A549 (cell line): ENCODE data around the gene SLC2A5. TPM values are rescaled to one million over a fixed set of nuclear protein-coding genes. Genes with fewer than 3 reads are reported as not detected.
"Not testable (repeated sequence)": the region's sequence is repeated elsewhere in the genome, so short reads cannot be mapped to it uniquely, and the experiment has no call there.

Source experiments
- ATAC-seq, 2 experiments: fragments of 200-7000 bp in 1 of 2; fragments of >200 bp in 1 of 2; cut with Nextera tagmentation in 1 of 2; cut with Tn5 transposase in 1 of 2; 3 replicates each; pipeline versions ENCODE4 v1.8.0 to v1.9.1; 2018 to 2020; ENCODE audit warnings: mild to moderate bottlenecking in 1 of 2, moderate library complexity in 1 of 2
- CTCF ChIA-PET: fragments of 300-600 bp; sonication (Branson Sonifier 250); formaldehyde crosslinking; extraction: SDS; loops from one replicate; lab custom pipeline; 2021; ENCODE audit warnings: antibody characterized with exemption, inconsistent platforms; lab: Yijun Ruan, JAX
- POLR2A ChIA-PET: fragments of 350-600 bp; formaldehyde crosslinking; extraction: SDS; loops from one replicate; lab custom pipeline; 2021; ENCODE audit warnings: antibody characterized with exemption, inconsistent platforms; lab: Yijun Ruan, JAX
- DNase-seq, 2 experiments: peaks; one replicate each; pipeline versions ENCODE4 v3.0.0 to v3.0.0-alpha.2; 2011 to 2016; ENCODE audit warnings: low read depth in 1 of 2, low spot score in 1 of 2
- FAIRE-seq: peaks from 2 replicates; lab custom pipeline; 2011; peaks lifted over from hg19 to GRCh38; lab: Jason Lieb, UNC
- H3K27ac ChIP-seq, 2 experiments: fragments of >200 bp; sonication (Bioruptor Twin); formaldehyde crosslinking; 3 replicates each; pipeline ENCODE4 v1.5.1; 2016 to 2017
- H3K4me1 ChIP-seq: fragments of >200 bp; sonication (Bioruptor Twin); formaldehyde crosslinking; 3 replicates; pipeline ENCODE4 v1.6.1; 2016
- H3K4me2 ChIP-seq: fragments of >200 bp; sonication (Bioruptor Twin); formaldehyde crosslinking; 3 replicates; pipeline ENCODE4 v1.6.1; 2016
- H3K4me3 ChIP-seq: fragments of >200 bp; sonication (Bioruptor Twin); formaldehyde crosslinking; 3 replicates; pipeline ENCODE4 v1.5.1; 2016
- H3K9me3 ChIP-seq: fragments of >200 bp; sonication (Bioruptor Twin); formaldehyde crosslinking; 3 replicates; pipeline ENCODE4 v1.6.1; 2016
- ESRRA ChIP-seq: fragments of 150-350 bp; IDR thresholded peaks from 2 replicates; pipeline ENCODE4 v1.6.1; 2014; ENCODE audit warnings: mild to moderate bottlenecking, low read length, borderline replicate concordance
- FOSL2 ChIP-seq, 2 experiments: fragments of 450-650 bp in 1 of 2; fragments of >200 bp in 1 of 2; sonication (Bioruptor Twin) in 1 of 2; formaldehyde crosslinking; IDR thresholded peaks; 2 replicates each; pipeline versions ENCODE4 v1.5.0 to v1.6.1; 2016 to 2020; ENCODE audit warnings: mild to moderate bottlenecking in 1 of 2, moderate library complexity in 1 of 2
- GATA3 ChIP-seq: IDR thresholded peaks from 2 replicates; pipeline ENCODE4 v1.6.1; 2012; ENCODE audit warnings: borderline replicate concordance
- MAZ ChIP-seq: fragments of 150-350 bp; IDR thresholded peaks from 2 replicates; pipeline ENCODE4 v1.6.1; 2014; ENCODE audit warnings: antibody characterized with exemption, low read depth, low read length, borderline replicate concordance
- PHF8 ChIP-seq: fragments of 200-600 bp; sonication (generic); IDR thresholded peaks from 2 replicates; pipeline ENCODE4 v1.6.1; 2016; ENCODE audit warnings: low read depth, mild to moderate bottlenecking, antibody characterized with exemption, moderate library complexity, borderline replicate concordance
- RAD21 ChIP-seq, 2 experiments: fragments of >200 bp in 1 of 2; sonication (Bioruptor Twin) in 1 of 2; formaldehyde crosslinking in 1 of 2; IDR thresholded peaks in 1 of 2; conservative IDR thresholded peaks in 1 of 2; 2 replicates in 1 of 2; 3 replicates in 1 of 2; pipeline ENCODE4 v1.6.1; 2012 to 2018; ENCODE audit warnings: inconsistent platforms in 1 of 2
- RFX5 ChIP-seq: fragments of 450-650 bp; IDR thresholded peaks from 2 replicates; pipeline ENCODE4 v1.7.1; 2014; ENCODE audit warnings: antibody characterized with exemption, mild to moderate bottlenecking, moderate library complexity
- SMC3 ChIP-seq: fragments of >200 bp; sonication (Bioruptor Twin); formaldehyde crosslinking; IDR thresholded peaks from 3 replicates; pipeline ENCODE4 v1.6.1; 2018; ENCODE audit warnings: inconsistent platforms
- WGBS: methylation state at CpG from one replicate; pipeline ENCODE4 v1.1.6; 2017; ENCODE audit errors: missing lambda C conversion rate; 5-methylcytosine and 5-hydroxymethylcytosine counted together
- polyA plus RNA-seq, 4 experiments: library from polyadenylated mRNA; depleted of rRNA in 3 of 4; stranded (reverse); fragments of >200 nt; fragmentation: RNase III in 1 of 4; extraction: RNeasy Plus Mini Kit Qiagen cat#74134 plus additional on column Dnase treatment in 1 of 4; gene quantifications; 2 replicates in 3 of 4; 3 replicates in 1 of 4; pipeline ENCODE4 v1.2.3, GENCODE V29; 2011 to 2017
- TF ChIP-seq, protein P1 (sequence below): fragments of >200 bp; sonication (Bioruptor Twin); formaldehyde crosslinking; IDR thresholded peaks from 2 replicates; pipeline ENCODE4 v1.6.1; 2016
- TF ChIP-seq, protein P2 (sequence below): fragments of >200 bp; sonication (Bioruptor Twin); formaldehyde crosslinking; IDR thresholded peaks from 3 replicates; pipeline ENCODE4 v1.5.1; 2016
- TF ChIP-seq, protein P3 (sequence below): fragments of 250-450 bp; sonication (Bioruptor Pico); IDR thresholded peaks from 2 replicates; pipeline ENCODE4 v1.5.0; 2021; ENCODE audit warnings: mild to moderate bottlenecking, moderate library complexity, borderline replicate concordance
- TF ChIP-seq, protein P4 (sequence below): fragments of 150-350 bp; IDR thresholded peaks from 2 replicates; pipeline ENCODE4 v1.6.1; 2014; ENCODE audit warnings: low read depth, mild to moderate bottlenecking, low read length
- TF ChIP-seq, protein P5 (sequence below): fragments of 450-650 bp; IDR thresholded peaks from 2 replicates; pipeline ENCODE4 v1.6.1; 2014; ENCODE audit warnings: antibody characterized with exemption

SLC2A5 gene
- polyA plus RNA-seq, 2 of the 4 experiments (the other 2 are of a cell fraction), result 0.12 to 0.19 TPM

DNA sequence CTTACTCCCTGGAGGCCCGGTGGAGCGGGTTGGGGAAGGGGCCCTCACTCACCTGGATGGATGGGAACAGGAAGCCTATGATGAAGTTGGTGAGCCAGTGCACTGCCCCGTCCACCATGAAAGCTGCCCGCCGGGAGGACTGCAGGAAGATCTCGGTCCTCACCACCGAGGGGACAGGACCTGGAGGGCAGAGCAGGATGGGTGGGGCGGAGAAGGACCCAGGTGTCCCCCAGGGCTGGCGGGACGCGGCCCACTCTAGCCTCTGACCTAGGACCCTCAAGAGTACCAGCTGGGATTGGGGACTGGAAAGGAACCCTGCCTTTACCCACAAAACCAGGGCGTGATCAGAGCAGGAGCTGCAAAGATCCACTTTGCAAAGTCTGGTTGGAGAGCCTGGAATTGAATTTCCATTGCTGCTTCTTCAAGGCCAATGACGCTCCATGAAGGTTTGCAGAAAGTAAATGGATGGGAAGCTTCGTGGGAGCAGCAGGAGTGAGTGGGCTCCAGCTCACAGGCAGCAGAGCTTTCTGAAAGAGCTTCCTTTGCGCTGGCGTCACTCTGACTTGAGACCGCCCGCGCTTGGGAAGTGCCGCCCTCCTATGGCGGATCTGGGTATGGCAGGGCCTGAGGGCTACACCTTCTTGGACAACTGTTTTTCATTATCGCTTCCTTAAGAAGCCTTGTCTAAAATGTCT, 64.6 kb downstream of the SLC2A5 start:
- 40% methylated on average over 20 of the region's 22 CpGs for WGBS
- CTCF ChIA-PET, result interaction anchor here (0.6 to 4.9 kb wide), 59 partner anchors 8 to 1193 kb away, joined by 3 to 71 read pairs (median 4); partner anchors contain the start of gene SLC2A7
- ATAC-seq, result peak; percentile 93 to 95

DNA sequence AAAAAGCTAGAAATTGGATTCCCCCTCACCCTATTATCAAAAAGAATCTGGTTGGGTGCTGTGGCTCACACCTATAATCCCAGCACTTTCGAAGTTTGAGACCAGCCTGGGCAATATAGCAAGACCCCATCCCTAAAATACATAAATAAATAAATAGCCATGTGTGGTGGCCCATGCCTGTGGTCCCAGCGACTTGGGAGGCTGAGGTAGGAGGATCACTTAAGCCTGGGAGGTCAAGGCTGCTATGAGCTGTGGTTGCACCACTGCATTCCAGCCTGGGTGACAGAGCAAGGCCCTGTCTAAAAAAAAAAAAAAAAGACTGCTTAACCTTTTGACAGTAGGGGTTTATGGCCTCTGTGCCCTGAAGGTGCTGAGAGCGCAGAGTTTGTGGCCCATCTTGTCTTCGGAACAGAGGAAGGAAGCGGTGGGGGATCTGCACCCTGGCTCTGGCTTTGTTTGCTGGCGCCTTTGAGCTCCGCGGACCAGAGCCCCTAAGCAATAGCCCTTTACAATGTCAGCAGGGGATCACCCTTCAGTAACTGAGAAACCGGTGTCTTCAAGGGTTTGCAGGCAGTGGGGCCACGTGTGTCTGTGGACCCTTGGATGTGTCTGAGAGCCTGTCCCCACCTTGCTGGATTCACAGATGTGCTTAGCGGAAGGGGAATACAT, 65.3 kb downstream of the SLC2A5 start:
- Histone ChIP-seq H3K4me3 (no peak overlapping the region), H3K27ac (no peak overlapping the region; a peak in 3 of 6 replicates), H3K4me1 (peaks cover 15% of the 10 kb centered on the region), H3K4me2 (no peak overlapping the region), H3K9me3 (no peaks in the 10 kb centered on the region)
- TF ChIP-seq RFX5 (no peak), GATA3 (no peak), FOSL2 (IDR thresholded peaks at IDR 0.05) (no peak), FOSL2 (CRISPR knock-in tag; IDR thresholded peaks at IDR 0.05) (no peak), PHF8 (no peak)
- TF ChIP-seq, protein P1, sequence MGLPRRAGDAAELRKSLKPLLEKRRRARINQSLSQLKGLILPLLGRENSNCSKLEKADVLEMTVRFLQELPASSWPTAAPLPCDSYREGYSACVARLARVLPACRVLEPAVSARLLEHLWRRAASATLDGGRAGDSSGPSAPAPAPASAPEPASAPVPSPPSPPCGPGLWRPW, result no peak
- ChIA-PET CTCF (interaction anchor here (0.6 to 4.9 kb wide), 29 partner anchors 10 to 204 kb away, joined by 3 to 71 read pairs (median 8); no protein-coding TSS in a partner anchor), POLR2A (interaction anchor here (0.6 kb wide), 1 partner anchor 138 kb away, joined by 3 read pairs; no protein-coding TSS in a partner anchor)
- WGBS, result 83% methylated on average over 8 of the region's 11 CpGs
- DNase-seq, result no peak
- FAIRE-seq, result no peak
- peak in 1 of 2 experiments; percentile 22; a peak in 3 of 6 replicates for ATAC-seq

More for the DNA sequence above, 64.6 kb downstream of the SLC2A5 start:
- no peaks in the 10 kb centered on the region for H3K9me3 ChIP-seq
- H3K4me3 ChIP-seq, result no peak overlapping the region
- peaks cover 15% of the 10 kb centered on the region for H3K4me1 ChIP-seq
- DNase-seq (peak; percentile 77 to 83), FAIRE-seq (no peak)
- peak overlapping the region; percentile 43; the same call in 2 of the 3 replicates for H3K4me2 ChIP-seq
- TF ChIP-seq, protein P2, sequence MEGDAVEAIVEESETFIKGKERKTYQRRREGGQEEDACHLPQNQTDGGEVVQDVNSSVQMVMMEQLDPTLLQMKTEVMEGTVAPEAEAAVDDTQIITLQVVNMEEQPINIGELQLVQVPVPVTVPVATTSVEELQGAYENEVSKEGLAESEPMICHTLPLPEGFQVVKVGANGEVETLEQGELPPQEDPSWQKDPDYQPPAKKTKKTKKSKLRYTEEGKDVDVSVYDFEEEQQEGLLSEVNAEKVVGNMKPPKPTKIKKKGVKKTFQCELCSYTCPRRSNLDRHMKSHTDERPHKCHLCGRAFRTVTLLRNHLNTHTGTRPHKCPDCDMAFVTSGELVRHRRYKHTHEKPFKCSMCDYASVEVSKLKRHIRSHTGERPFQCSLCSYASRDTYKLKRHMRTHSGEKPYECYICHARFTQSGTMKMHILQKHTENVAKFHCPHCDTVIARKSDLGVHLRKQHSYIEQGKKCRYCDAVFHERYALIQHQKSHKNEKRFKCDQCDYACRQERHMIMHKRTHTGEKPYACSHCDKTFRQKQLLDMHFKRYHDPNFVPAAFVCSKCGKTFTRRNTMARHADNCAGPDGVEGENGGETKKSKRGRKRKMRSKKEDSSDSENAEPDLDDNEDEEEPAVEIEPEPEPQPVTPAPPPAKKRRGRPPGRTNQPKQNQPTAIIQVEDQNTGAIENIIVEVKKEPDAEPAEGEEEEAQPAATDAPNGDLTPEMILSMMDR, result peak; percentile 72
- TF ChIP-seq, protein P3, sequence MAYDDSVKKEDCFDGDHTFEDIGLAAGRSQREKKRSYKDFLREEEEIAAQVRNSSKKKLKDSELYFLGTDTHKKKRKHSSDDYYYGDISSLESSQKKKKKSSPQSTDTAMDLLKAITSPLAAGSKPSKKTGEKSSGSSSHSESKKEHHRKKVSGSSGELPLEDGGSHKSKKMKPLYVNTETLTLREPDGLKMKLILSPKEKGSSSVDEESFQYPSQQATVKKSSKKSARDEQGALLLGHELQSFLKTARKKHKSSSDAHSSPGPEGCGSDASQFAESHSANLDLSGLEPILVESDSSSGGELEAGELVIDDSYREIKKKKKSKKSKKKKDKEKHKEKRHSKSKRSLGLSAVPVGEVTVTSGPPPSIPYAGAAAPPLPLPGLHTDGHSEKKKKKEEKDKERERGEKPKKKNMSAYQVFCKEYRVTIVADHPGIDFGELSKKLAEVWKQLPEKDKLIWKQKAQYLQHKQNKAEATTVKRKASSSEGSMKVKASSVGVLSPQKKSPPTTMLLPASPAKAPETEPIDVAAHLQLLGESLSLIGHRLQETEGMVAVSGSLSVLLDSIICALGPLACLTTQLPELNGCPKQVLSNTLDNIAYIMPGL (CRISPR knock-in tag), result no peak
- TF ChIP-seq MAZ (no peak), SMC3 (peak; percentile 81), RAD21 (conservative IDR thresholded peaks at IDR 0.05 in 1 of 2, IDR thresholded peaks at IDR 0.05 in 1 of 2) (peak; percentile 72 to 79), ESRRA (no peak)
- TF ChIP-seq, protein P4, sequence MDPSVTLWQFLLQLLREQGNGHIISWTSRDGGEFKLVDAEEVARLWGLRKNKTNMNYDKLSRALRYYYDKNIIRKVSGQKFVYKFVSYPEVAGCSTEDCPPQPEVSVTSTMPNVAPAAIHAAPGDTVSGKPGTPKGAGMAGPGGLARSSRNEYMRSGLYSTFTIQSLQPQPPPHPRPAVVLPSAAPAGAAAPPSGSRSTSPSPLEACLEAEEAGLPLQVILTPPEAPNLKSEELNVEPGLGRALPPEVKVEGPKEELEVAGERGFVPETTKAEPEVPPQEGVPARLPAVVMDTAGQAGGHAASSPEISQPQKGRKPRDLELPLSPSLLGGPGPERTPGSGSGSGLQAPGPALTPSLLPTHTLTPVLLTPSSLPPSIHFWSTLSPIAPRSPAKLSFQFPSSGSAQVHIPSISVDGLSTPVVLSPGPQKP, result no peak
- TF ChIP-seq, protein P5, sequence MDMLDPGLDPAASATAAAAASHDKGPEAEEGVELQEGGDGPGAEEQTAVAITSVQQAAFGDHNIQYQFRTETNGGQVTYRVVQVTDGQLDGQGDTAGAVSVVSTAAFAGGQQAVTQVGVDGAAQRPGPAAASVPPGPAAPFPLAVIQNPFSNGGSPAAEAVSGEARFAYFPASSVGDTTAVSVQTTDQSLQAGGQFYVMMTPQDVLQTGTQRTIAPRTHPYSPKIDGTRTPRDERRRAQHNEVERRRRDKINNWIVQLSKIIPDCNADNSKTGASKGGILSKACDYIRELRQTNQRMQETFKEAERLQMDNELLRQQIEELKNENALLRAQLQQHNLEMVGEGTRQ, result no peak
- H3K27ac ChIP-seq, result peak overlapping the region in 1 of 2 experiments; percentile 66; a peak in 4 of 6 replicates
- POLR2A ChIA-PET, result interaction anchor here (0.6 kb wide), 1 partner anchor 96 kb away, joined by 3 read pairs; no protein-coding TSS in a partner anchor

DNA sequence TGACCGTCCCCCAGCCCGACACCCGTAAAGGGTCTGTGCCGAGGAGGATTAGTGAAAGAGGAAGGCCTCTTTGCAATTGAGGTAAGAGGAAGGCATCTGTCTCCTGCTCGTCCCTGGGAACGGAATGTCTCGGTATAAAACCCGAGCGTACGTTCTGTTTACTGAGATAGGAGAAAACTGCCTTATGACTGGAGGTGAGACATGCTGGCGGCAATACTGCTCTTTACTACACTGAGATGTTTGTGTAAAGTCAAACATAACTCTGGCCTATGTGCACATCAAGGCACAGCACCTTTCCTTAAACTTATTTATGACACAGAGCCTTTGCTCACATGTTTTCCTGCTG, 67.2 kb downstream of the SLC2A5 start:
- ATAC-seq, result not testable (repeated sequence)

DNA sequence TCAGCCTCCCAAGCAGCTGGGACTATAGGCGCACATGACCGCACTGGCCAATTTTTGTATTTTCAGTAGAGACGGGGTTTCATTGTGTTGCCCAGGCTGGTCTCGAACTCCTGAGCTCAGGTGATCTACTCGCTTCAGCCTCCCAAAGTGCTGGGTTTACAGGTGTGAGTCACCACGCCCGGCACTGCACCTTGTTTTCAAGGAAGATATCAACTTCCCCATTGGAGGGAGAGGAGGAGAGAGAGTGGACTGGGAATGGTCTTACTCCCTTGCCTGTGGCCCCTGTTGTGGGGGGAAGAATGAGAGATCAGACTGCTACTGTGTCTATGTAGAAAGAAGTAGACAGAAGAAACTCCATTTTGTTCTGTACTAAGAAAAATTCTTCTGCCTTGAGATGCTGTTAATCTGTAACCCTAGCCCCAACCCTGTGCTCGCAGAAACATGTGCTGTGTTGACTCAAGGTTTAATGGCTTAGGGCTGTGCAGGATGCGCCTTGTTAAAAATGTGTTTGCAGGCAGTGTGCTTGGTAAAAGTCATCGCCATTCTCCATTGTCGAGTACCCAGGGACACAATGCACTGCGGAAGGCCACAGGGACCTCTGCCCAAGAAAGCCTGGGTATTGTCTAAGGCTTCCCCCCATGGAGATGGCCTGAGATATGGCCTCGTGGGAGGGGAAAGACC, 67.8 kb downstream of the SLC2A5 start:
- DNase-seq, H3K4me3 ChIP-seq, ATAC-seq, FAIRE-seq, H3K9me3 ChIP-seq: not testable (repeated sequence)
- Histone ChIP-seq H3K27ac (peak overlapping the region; percentile 54 to 63; a peak in 3 of 6 replicates), H3K4me2 (peak overlapping the region; percentile 41), H3K4me1 (peaks cover 15% of the 10 kb centered on the region)
- POLR2A ChIA-PET, result interaction anchor here (0.7 kb wide), 1 partner anchor 18 kb away, joined by 4 read pairs; no protein-coding TSS in a partner anchor
- 54% methylated on average over 9 of the region's 13 CpGs for WGBS
- CTCF ChIA-PET, result interaction anchor here (0.7 to 1.6 kb wide), 3 partner anchors 13 to 84 kb away, joined by 3 to 5 read pairs (median 5); no protein-coding TSS in a partner anchor

More for the DNA sequence above, 67.2 kb downstream of the SLC2A5 start:
- WGBS, result 67% methylated on average over 11 of the region's 11 CpGs
- H3K9me3 ChIP-seq, FAIRE-seq, POLR2A ChIA-PET, H3K4me3 ChIP-seq, DNase-seq: not testable (repeated sequence)
- Histone ChIP-seq H3K27ac (peak overlapping the region; percentile 54 to 63; a peak in 3 of 6 replicates), H3K4me2 (peak overlapping the region; percentile 41), H3K4me1 (peaks cover 15% of the 10 kb centered on the region)
- CTCF ChIA-PET, result interaction anchor here (4.9 kb wide), 1 partner anchor 14 kb away, joined by 71 read pairs; no protein-coding TSS in a partner anchor
